K562 (cell line): ENCODE measurements around the gene DNAL4. TPM values are rescaled to one million over a fixed set of nuclear protein-coding genes. Genes with fewer than 3 reads are reported as not detected.

Experiments
- ATAC-seq: fragments of 200-7000 bp; cut with Tn5 transposase; 3 replicates; pipeline ENCODE4 v1.9.1; 2020; ENCODE audit warnings: moderate library complexity
- BruUV-seq: library from RNA; stranded (reverse); fragments of 400-500 nt; replicated peaks from 2 replicates; lab custom pipeline; 2021; lab: Mats Ljungman, UMichigan
- CTCF ChIA-PET: fragments of 300-600 bp; formaldehyde crosslinking; extraction: SDS; loops from one replicate; lab custom pipeline; 2021; ENCODE audit warnings: low intra/inter-chr PET ratio; lab: Yijun Ruan, JAX
- POLR2A ChIA-PET: fragments of 300-600, 350-650 bp; sonication (Branson Sonifier 250); formaldehyde crosslinking; extraction: SDS; loops from one replicate; lab custom pipeline; 2021; ENCODE audit warnings: antibody characterized with exemption, inconsistent platforms; lab: Yijun Ruan, JAX
- DNase-seq, 4 experiments: peaks; one replicate each; pipeline versions ENCODE4 v3.0.0 to v3.0.0-alpha.2; 2011 to 2018; ENCODE audit warnings: low spot score in 3 of 4, mixed read lengths in 3 of 4; ENCODE audit errors: extremely low read depth in 1 of 4
- FAIRE-seq: peaks from 2 replicates; lab custom pipeline; 2011; peaks lifted over from hg19 to GRCh38; lab: Jason Lieb, UNC
- H2AFZ ChIP-seq: 2 replicates; pipeline ENCODE4 v1.6.0; 2011; ENCODE audit warnings: low read depth, low read length, control low read depth, inconsistent platforms
- H3K27ac ChIP-seq: fragments of 200-600 bp; 3 replicates; pipeline ENCODE4 v1.8.0; 2011; ENCODE audit warnings: low read depth, mild to moderate bottlenecking, control low read depth, inconsistent platforms, low read length, moderate library complexity, mixed read lengths; ENCODE audit errors: extremely low read depth
- H3K27me3 ChIP-seq, 2 experiments: fragments of 300-600 bp in 1 of 2; 2 replicates in 1 of 2; 3 replicates in 1 of 2; pipeline versions ENCODE4 v1.6.0 to v1.8.0; 2011; ENCODE audit warnings: inconsistent platforms in 2 of 2, low read length in 2 of 2, mild to moderate bottlenecking in 1 of 2, mixed read lengths in 1 of 2, moderate library complexity in 1 of 2; ENCODE audit not compliant: control insufficient read depth in 2 of 2, insufficient read depth in 2 of 2
- H3K36me3 ChIP-seq: fragments of 300-600 bp; 3 replicates; pipeline ENCODE4 v1.8.0; 2011; ENCODE audit warnings: mild to moderate bottlenecking, low read length, inconsistent platforms; ENCODE audit not compliant: control insufficient read depth, insufficient read depth
- H3K4me1 ChIP-seq, 2 experiments: fragments of 200-600 bp in 1 of 2; replicated peaks in 1 of 2; 2 replicates in 1 of 2; 3 replicates in 1 of 2; pipeline versions ENCODE4 v1.5.1 to v1.8.0; 2011; ENCODE audit warnings: inconsistent platforms in 2 of 2, low read length in 2 of 2, mild to moderate bottlenecking in 1 of 2, mixed read lengths in 1 of 2, moderate library complexity in 1 of 2; ENCODE audit not compliant: control insufficient read depth in 2 of 2, insufficient read depth in 2 of 2
- H3K4me2 ChIP-seq: 2 replicates; pipeline ENCODE4 v1.6.1; 2011; ENCODE audit warnings: low read length, control low read depth, inconsistent platforms, mixed read lengths; ENCODE audit not compliant: insufficient read depth
- H3K4me3 ChIP-seq: fragments of 200-600 bp; sonication (generic), shearing (Covaris generic); 2 replicates; pipeline ENCODE4 v1.5.1; 2016; ENCODE audit warnings: control low read depth, inconsistent platforms
- H3K79me2 ChIP-seq: fragments of 200-600 bp; 3 replicates; pipeline ENCODE4 v1.8.0; 2011; ENCODE audit warnings: low read length, inconsistent platforms; ENCODE audit not compliant: control insufficient read depth, insufficient read depth
- H3K9ac ChIP-seq, 2 experiments: 2 replicates each; pipeline versions ENCODE4 v1.6.0 to v1.6.1; 2011; ENCODE audit warnings: low read depth in 2 of 2, low read length in 2 of 2, control low read depth in 1 of 2, inconsistent platforms in 1 of 2, mild to moderate bottlenecking in 1 of 2, mixed read lengths in 1 of 2; ENCODE audit not compliant: insufficient read depth in 1 of 2
- H3K9me1 ChIP-seq: one replicate; pipeline ENCODE4 v1.6.0; 2011; ENCODE audit warnings: inconsistent platforms, mild to moderate bottlenecking, low read length, moderate library complexity; ENCODE audit not compliant: control insufficient read depth, insufficient read depth
- H3K9me3 ChIP-seq: replicated peaks from 2 replicates; pipeline ENCODE4 v1.5.1; 2011; ENCODE audit warnings: low read depth, low read length, inconsistent platforms; ENCODE audit not compliant: control insufficient read depth, insufficient read depth
- H4K20me1 ChIP-seq: replicated peaks from 2 replicates; pipeline ENCODE4 v1.6.1; 2011; ENCODE audit warnings: low read length, inconsistent platforms, mixed read lengths; ENCODE audit not compliant: control insufficient read depth, insufficient read depth
- KLF6 ChIP-seq: fragments of 250-450 bp; sonication (Bioruptor Pico); IDR thresholded peaks from 2 replicates; pipeline ENCODE4 v1.4.0; 2020; ENCODE audit warnings: mild to moderate bottlenecking, moderate library complexity, borderline replicate concordance
- LARP7 ChIP-seq: fragments of 450-650 bp; IDR thresholded peaks from 2 replicates; pipeline ENCODE4 v1.6.1; 2016
- MECOM ChIP-seq: fragments of 250-450 bp; sonication (Bioruptor Pico); IDR thresholded peaks from 2 replicates; pipeline ENCODE4 v1.8.0; 2022; ENCODE audit warnings: inconsistent platforms
- RBBP5 ChIP-seq: fragments of 200-600 bp; sonication (generic); IDR thresholded peaks from 2 replicates; pipeline ENCODE4 v1.6.1; 2012; ENCODE audit warnings: borderline replicate concordance, mild to moderate bottlenecking, low read length, control low read depth, inconsistent platforms; ENCODE audit not compliant: insufficient read depth, poor library complexity, severe bottlenecking
- RBFOX2 ChIP-seq: fragments of 200-400 bp; formaldehyde crosslinking; IDR thresholded peaks from 2 replicates; pipeline ENCODE4 v1.6.1; 2017; ENCODE audit warnings: low read depth, mild to moderate bottlenecking, low read length, moderate library complexity
- TRIM25 ChIP-seq: fragments of 450-650 bp; IDR thresholded peaks from 2 replicates; pipeline ENCODE4 v1.7.0; 2016; ENCODE audit warnings: borderline replicate concordance
- U2AF2 ChIP-seq: fragments of 200-400 bp; formaldehyde crosslinking; optimal IDR thresholded peaks from 2 replicates; pipeline ENCODE3; 2017; ENCODE audit warnings: low read depth, mild to moderate bottlenecking, low read length
- WGBS: fragments of 100-300 bp; shearing (Covaris generic); methylation state at CpG from one replicate; pipeline ENCODE4 v1.1.6; 2016; ENCODE audit warnings: low coverage, mixed read lengths; ENCODE audit not compliant: insufficient coverage; ENCODE audit errors: missing lambda C conversion rate; 5-methylcytosine and 5-hydroxymethylcytosine counted together
- in situ Hi-C: fragments of 300-500 bp; cut with MboI; formaldehyde crosslinking; loops from 4 replicates; pipeline ENCODE4 v1.15.0; 2018; ENCODE audit warnings: inconsistent platforms, mixed read lengths
- intact Hi-C: fragments of 100-400 bp; cut with micrococcal nuclease; formaldehyde crosslinking; loops from 2 replicates; pipeline ENCODE4 v1.14.2; 2022
- polyA plus RNA-seq, 8 experiments: library from polyadenylated mRNA; depleted of rRNA in 4 of 8; stranded (reverse) in 5 of 8; unstranded in 3 of 8; fragments of >200 nt; fragmentation: Nextera tagmentation in 2 of 8; fragmentation: Illumina TruSeq in 1 of 8; extraction: Ambion mirVana in 2 of 8; extraction: Trizol in 1 of 8; gene quantifications; 2 replicates each; pipeline versions ENCODE4 v1.2.1 to v1.2.3, GENCODE V29; 2011 to 2014; ENCODE audit warnings: inconsistent platforms in 1 of 8, missing spikeins in 1 of 8
- total RNA-seq, 7 experiments: library from RNA; depleted of rRNA in 6 of 7; stranded (reverse); fragments of >200 nt in 6 of 7; fragmentation: Illumina TruSeq in 2 of 7; extraction: Trizol in 2 of 7; gene quantifications; 2 replicates each; pipeline versions ENCODE4 v1.2.1 to v1.2.3, GENCODE V29; 2011 to 2021; ENCODE audit warnings: low replicate concordance in 1 of 7

Gene DNAL4
- total and polyA plus RNA-seq, 9 of the 15 experiments (the other 6 are each of a cell fraction or from before 2014, with no cell fraction given) = 0.20 to 9.4 (median 5.2) TPM

GRCh38 chr22:38748487-38749136, 45.3 kb downstream of the DNAL4 start:
- BruUV-seq = no TSS peak
- FAIRE-seq (no peak), ATAC-seq (no peak), DNase-seq (no peak)
- 76% methylated on average over 10 of the region's 14 CpGs for WGBS
- Histone ChIP-seq H3K4me2 (no peak overlapping the region), H3K9me3 (no peaks in the 10 kb centered on the region), H3K79me2 (peaks cover 3% of the 10 kb centered on the region; the same call in 2 of the 3 replicates), H2AFZ (no peak overlapping the region), H3K36me3 (peaks cover 74% of the 10 kb centered on the region; the same call in 2 of the 3 replicates), H3K4me3 (no peak overlapping the region), H4K20me1 (no peaks in the 10 kb centered on the region), H3K27me3 (no peaks in the 10 kb centered on the region), H3K4me1 (peaks cover 0 to 6% of the 10 kb centered on the region in 2 experiments; a peak in 1 of 5 replicates), H3K9ac (no peak overlapping the region; a peak in 1 of 4 replicates), H3K27ac (no peak overlapping the region), H3K9me1 (no peaks in the 10 kb centered on the region)
- POLR2A ChIA-PET = interaction anchor here (0.7 to 3.9 kb wide), 5 partner anchors 11 to 27 kb away, joined by 3 to 24 read pairs (median 3); no protein-coding TSS in a partner anchor
- CTCF ChIA-PET = no interaction called here
- TF ChIP-seq RBFOX2 (peak; percentile 34; the same call in 1 of the 2 replicates), KLF6 (CRISPR knock-in tag) (no peak)
- intact Hi-C loops = no loop called here
- in situ Hi-C loops = no loop called here

- H3K27ac ChIP-seq = no peak overlapping the region
- no peak overlapping the region for H3K4me2 ChIP-seq
- ChIA-PET CTCF (no interaction called here), POLR2A (interaction anchor here (0.6 to 3.9 kb wide), 7 partner anchors 10 to 726 kb away, joined by 3 to 24 read pairs (median 3); partner anchors contain the start of gene SUN2)
- no peak overlapping the region for H3K4me3 ChIP-seq
- H3K9me3 ChIP-seq = no peaks in the 10 kb centered on the region
- H4K20me1 ChIP-seq = no peaks in the 10 kb centered on the region
- no peaks in the 10 kb centered on the region for H3K27me3 ChIP-seq
- WGBS = 80% methylated on average over 9 of the region's 14 CpGs
- FAIRE-seq = no peak
- peaks cover 79% of the 10 kb centered on the region for H3K36me3 ChIP-seq
- no TSS peak for BruUV-seq
- in situ Hi-C loops (no loop called here), intact Hi-C loops (no loop called here)
- no peak for DNase-seq
- no peak for ATAC-seq
- no peaks in the 10 kb centered on the region for H3K79me2 ChIP-seq
- H3K9me1 ChIP-seq = no peaks in the 10 kb centered on the region
- H2AFZ ChIP-seq = no peak overlapping the region
- H3K4me1 ChIP-seq = no peaks in the 10 kb centered on the region
- no peak overlapping the region; a peak in 1 of 4 replicates for H3K9ac ChIP-seq
- TF ChIP-seq RBBP5 = no peak
- no peak for TF ChIP-seq U2AF2
- TF ChIP-seq MECOM = no peak
- TF ChIP-seq LARP7 = no peak
- TF ChIP-seq TRIM25 = no peak
Observed at GRCh38 chr22:38745676-38746460, 48.1 kb downstream of the DNAL4 start.
